AG04450 (cell line): ENCODE results near the gene RFX4. TPM values are rescaled to one million over a fixed set of nuclear protein-coding genes. Genes with fewer than 3 reads are reported as not detected.
"Not testable (repeated sequence)": the region's sequence is repeated elsewhere in the genome, so short reads cannot be mapped to it uniquely, and the experiment has no call there.

Source experiments
- CTCF ChIA-PET: fragments of 300-600, 350-600 bp; formaldehyde crosslinking; extraction: SDS; loops from one replicate; lab custom pipeline; 2022; ENCODE audit warnings: antibody characterized with exemption, inconsistent platforms; lab: Charles Lee
- POLR2A ChIA-PET: fragments of 350-600 bp; formaldehyde crosslinking; extraction: SDS; loops from one replicate; lab custom pipeline; 2021; ENCODE audit warnings: antibody characterized with exemption, inconsistent platforms; lab: Yijun Ruan, JAX
- DNase-seq: peaks from one replicate; pipeline ENCODE4 v3.0.0-alpha.2; 2011; ENCODE audit warnings: low read depth, low spot score
- H3K27ac ChIP-seq: one replicate; pipeline ENCODE4 v1.5.1; 2012; ENCODE audit warnings: low read depth, low read length, control low read depth
- H3K27me3 ChIP-seq: one replicate; pipeline ENCODE4 v1.6.0; 2012; ENCODE audit warnings: low read length; ENCODE audit not compliant: control insufficient read depth, insufficient read depth
- H3K4me3 ChIP-seq: 2 replicates; pipeline ENCODE4 v1.5.1; 2011; ENCODE audit warnings: mild to moderate bottlenecking, low read depth, low read length, control low read depth
- H3K9me3 ChIP-seq: 2 replicates; pipeline ENCODE4 v1.5.1; 2012; ENCODE audit warnings: low read length; ENCODE audit not compliant: control insufficient read depth, insufficient read depth
- polyA plus RNA-seq: library from polyadenylated mRNA; depleted of rRNA; stranded (reverse); fragments of >200 nt; gene quantifications from 2 replicates; pipeline ENCODE4 v1.2.3, GENCODE V29; 2011
- TF ChIP-seq, protein P1 (sequence below): IDR thresholded peaks from 2 replicates; pipeline ENCODE4 v1.5.1; 2011; ENCODE audit warnings: low read depth, low read length, control low read depth, inconsistent platforms

The RFX4 gene
- polyA plus RNA-seq, 1 experiment: not detected

DNA sequence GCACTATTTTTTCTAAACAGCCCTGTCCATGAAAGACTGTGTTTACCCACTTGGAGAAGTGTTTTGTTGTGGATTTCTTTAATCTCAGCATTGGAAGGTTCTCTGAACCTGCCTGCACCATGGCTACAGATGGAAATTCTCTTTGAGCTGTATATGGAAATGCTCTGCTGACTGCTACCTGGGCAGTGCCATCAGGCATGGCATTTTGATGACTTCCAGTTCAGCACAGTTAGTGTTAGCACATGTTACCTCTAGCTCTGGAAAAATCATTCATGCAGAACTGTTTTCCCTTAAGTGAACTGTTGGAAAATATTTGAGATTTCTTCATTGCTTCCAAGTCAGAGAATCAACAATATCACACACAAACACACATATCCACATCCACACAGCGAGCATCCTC is 139.1 kb downstream of the RFX4 start:
- no peak for DNase-seq
- ChIA-PET POLR2A (no interaction called here), CTCF (no interaction called here)
- H3K9me3 ChIP-seq: no peaks in the 10 kb centered on the region
- TF ChIP-seq, protein P1, sequence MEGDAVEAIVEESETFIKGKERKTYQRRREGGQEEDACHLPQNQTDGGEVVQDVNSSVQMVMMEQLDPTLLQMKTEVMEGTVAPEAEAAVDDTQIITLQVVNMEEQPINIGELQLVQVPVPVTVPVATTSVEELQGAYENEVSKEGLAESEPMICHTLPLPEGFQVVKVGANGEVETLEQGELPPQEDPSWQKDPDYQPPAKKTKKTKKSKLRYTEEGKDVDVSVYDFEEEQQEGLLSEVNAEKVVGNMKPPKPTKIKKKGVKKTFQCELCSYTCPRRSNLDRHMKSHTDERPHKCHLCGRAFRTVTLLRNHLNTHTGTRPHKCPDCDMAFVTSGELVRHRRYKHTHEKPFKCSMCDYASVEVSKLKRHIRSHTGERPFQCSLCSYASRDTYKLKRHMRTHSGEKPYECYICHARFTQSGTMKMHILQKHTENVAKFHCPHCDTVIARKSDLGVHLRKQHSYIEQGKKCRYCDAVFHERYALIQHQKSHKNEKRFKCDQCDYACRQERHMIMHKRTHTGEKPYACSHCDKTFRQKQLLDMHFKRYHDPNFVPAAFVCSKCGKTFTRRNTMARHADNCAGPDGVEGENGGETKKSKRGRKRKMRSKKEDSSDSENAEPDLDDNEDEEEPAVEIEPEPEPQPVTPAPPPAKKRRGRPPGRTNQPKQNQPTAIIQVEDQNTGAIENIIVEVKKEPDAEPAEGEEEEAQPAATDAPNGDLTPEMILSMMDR: no peak
- no peak overlapping the region for H3K27ac ChIP-seq
- peaks cover 3% of the 10 kb centered on the region for H3K27me3 ChIP-seq
- no peak overlapping the region for H3K4me3 ChIP-seq

DNA sequence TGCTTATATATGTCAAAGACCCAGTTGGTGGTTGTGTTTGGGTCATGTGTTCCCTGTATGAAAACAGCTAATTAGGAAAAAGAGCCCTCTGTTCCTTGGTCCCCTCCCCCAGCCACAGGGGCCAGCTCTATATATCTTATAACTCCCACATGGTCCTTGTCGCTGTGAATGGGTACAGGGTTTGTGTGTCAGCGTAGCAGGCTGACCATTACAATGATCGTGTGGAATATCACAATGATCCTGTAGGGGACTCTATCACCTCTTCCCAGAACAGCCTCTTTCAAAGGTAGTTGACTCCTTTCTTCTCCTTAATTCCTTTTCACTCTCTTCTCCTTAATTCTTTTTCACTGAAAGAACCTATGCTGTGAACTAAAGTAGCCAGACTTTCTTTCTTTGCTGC is 140.0 kb downstream of the RFX4 start:
- ChIA-PET CTCF (no interaction called here), POLR2A (no interaction called here)

DNA sequence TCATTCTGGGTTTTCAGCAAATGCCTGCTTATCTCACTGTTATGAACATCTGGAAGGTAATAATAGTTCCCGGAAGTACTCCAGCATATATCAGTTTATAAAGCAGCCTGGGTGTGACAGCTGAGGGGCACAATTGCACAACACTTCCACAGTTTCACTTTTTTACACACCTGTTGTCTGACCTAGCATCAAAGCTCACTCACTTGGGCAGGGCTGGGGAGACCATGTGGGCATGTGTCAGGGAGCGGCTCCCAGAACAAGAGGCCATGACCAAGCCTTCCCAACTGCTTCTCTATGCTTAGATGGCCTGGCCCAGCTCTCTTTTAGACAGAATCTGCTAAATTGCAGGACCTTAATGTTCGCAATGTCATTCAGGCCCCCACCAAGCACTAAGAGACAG is 140.6 kb downstream of the RFX4 start:
- H3K27ac ChIP-seq: no peak overlapping the region
- H3K27me3 ChIP-seq: peaks cover 3% of the 10 kb centered on the region
- H3K4me3 ChIP-seq: no peak overlapping the region
- TF ChIP-seq, protein P1: no peak
- CTCF ChIA-PET: no interaction called here
- no peaks in the 10 kb centered on the region for H3K9me3 ChIP-seq
- POLR2A ChIA-PET: no interaction called here
- no peak for DNase-seq

More for the DNA sequence above, 140.0 kb downstream of the RFX4 start:
- TF ChIP-seq, protein P1: no peak
- Histone ChIP-seq H3K27ac (no peak overlapping the region), H3K9me3 (no peaks in the 10 kb centered on the region), H3K4me3 (no peak overlapping the region), H3K27me3 (peaks cover 3% of the 10 kb centered on the region)
- DNase-seq: no peak

DNA sequence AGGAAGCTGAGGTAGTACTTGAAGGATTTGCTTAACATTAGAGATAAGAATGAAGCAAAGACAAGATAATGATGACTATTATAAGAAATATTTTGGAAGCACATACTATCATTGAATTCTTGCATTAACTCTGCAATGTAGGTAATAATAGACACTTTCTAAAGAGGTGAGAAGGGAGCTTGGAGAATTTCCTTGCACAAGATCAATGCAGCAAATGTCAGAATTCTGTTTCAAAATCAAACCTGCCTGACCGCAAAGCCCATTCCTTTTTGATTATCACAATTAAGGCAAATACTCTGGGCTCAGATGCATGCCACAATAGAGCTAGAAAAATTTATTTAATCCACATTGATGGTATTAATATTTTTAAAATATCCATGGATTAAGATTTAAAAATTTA is 141.3 kb downstream of the RFX4 start:
- POLR2A ChIA-PET: no interaction called here
- no peak overlapping the region for H3K27ac ChIP-seq
- TF ChIP-seq, protein P1: no peak
- H3K9me3 ChIP-seq: no peaks in the 10 kb centered on the region
- peaks cover 3% of the 10 kb centered on the region for H3K27me3 ChIP-seq
- H3K4me3 ChIP-seq: no peak overlapping the region
- CTCF ChIA-PET: interaction anchor here (0.5 kb wide), 1 partner anchor 11 kb away, joined by 3 read pairs; no protein-coding TSS in a partner anchor
- DNase-seq: no peak

DNA sequence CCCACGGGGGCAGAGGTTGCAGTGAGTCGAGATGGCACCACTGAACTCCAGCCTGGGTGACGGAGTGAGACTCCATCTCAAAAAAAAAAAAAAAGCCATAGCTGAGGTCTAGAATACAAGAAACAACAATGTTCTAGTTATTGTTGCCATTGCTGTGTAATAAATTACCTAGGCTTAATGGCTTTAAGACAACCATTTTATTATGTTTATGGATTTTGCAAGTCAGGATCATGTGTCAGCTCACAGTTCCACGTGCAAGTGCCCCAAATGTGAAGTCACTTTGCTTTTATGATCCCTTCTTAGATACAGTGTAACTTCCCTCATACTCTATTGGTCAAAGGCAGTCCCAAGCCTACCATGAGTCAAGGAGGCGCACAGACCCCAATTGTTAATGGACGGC is 142.1 kb downstream of the RFX4 start:
- TF ChIP-seq, protein P1: no peak
- peaks cover 3% of the 10 kb centered on the region for H3K27me3 ChIP-seq
- H3K4me3 ChIP-seq: no peak overlapping the region
- no peak for DNase-seq
- H3K27ac ChIP-seq: no peak overlapping the region
- H3K9me3 ChIP-seq: no peaks in the 10 kb centered on the region
- CTCF ChIA-PET: no interaction called here
- POLR2A ChIA-PET: no interaction called here

DNA sequence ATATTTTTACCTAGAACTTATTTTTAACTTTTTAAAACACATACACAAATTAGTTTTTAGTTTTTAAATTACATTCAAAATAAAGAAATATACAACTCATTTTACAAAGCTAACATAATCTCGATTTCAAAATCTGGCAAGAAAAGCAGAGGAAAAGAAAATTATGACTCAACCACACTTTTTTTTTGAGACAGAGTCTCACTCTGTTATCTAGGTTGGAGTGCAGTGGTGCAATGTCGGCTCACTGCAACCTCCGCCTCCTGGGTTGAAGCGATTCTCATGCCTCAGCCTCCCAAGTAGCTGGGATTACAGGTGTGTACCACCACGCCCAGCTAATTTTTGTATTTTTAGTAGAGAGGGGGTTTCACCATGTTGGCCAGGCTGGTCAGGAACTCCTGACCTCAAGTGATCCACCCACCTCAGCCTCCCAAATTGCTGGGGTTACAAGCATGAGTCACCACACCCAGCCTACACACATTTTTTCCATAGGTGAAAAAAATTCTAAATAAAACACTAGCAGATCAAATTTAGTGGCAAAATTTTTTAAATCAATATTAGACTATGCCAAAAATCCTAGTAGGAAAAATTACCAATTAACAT is 143.9 kb downstream of the RFX4 start:
- POLR2A ChIA-PET, H3K4me3 ChIP-seq, DNase-seq, H3K9me3 ChIP-seq, H3K27me3 ChIP-seq, H3K27ac ChIP-seq: not testable (repeated sequence)
- CTCF ChIA-PET: interaction anchor here (0.9 kb wide), 1 partner anchor 10 kb away, joined by 4 read pairs; no protein-coding TSS in a partner anchor
